T1000 (cell line): Measurements from ENCODE around the gene OR4D2.
"Not testable (repeated sequence)": the region's sequence is repeated elsewhere in the genome, so short reads cannot be mapped to it uniquely, and the experiment has no call there.

Experiments
- DNase-seq: peaks from one replicate; lab custom pipeline; 2025; ENCODE audit warnings: mixed read lengths; lab: John Stamatoyannopoulos, UW

The OR4D2 gene

GRCh38 chr17:58166682-58167081 lies at the start of gene OR4D2:
Gene OR4D2, plus strand, starts transcription at chr17:58166982. Its CDS starts 2,674 bp downstream, at chr17:58169656.
- DNase-seq = no peak

DNA sequence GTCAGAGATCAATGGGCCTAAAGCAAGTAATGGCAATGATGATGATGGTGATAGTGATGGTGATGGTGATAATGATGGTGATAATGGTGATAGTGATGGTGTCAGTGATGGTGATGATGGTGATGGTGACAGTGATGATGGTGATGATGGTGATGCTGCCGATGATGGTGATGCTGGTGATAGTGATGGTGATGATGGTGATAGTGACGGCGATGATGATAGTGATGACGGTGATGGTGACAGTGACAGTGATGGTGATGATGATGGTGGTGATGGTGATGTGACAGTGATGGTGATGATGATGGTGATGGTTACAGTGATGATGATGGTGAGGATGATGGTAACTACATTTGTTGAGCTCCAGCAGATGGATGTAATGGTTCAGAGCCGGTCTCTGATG lies 49.4 kb upstream of the OR4D2 start:
- no peak for DNase-seq

GRCh38 chr17:58119491-58119890 lies 47.3 kb upstream of the OR4D2 start:
- no peak for DNase-seq

GRCh38 chr17:58120195-58120822 lies 46.5 kb upstream of the OR4D2 start:
- peak; percentile 18 for DNase-seq

GRCh38 chr17:58121925-58122324 lies 44.9 kb upstream of the OR4D2 start:
- DNase-seq = no peak

- DNase-seq = no peak
Observed at GRCh38 chr17:58127846-58128245, 38.9 kb upstream of the OR4D2 start.

- DNase-seq = not testable (repeated sequence)
Observed at GRCh38 chr17:58132697-58133096, 34.1 kb upstream of the OR4D2 start.

DNA sequence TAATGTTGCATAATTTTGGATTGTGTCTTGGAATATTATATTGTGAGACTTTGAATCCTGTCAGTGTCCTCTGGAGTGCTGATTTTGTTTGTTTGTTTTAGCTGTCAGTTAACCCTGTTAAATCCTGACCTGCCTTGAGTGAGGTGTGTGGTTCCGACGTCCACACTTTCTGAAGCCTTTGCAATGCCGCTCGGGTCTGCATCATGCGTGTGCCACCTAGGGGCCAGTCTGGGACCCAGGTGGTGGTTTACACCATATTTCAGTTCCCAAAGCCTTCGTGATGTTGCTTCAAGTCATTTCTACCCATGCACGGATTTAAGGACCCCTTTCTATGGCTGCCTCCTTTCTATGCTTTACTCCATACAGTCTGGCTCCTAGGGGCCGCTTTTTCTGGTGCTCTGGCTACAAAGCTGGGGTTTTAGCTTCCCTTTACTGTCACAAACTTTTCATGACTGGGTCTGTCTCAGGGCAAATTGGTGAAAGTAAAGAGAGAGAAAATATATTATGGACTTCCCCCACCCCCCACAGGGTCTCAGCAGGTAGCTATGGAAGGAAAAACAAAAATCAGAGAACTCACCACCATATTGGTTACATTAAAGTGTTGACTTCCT lies 30.0 kb upstream of the OR4D2 start:
- no peak for DNase-seq

DNA sequence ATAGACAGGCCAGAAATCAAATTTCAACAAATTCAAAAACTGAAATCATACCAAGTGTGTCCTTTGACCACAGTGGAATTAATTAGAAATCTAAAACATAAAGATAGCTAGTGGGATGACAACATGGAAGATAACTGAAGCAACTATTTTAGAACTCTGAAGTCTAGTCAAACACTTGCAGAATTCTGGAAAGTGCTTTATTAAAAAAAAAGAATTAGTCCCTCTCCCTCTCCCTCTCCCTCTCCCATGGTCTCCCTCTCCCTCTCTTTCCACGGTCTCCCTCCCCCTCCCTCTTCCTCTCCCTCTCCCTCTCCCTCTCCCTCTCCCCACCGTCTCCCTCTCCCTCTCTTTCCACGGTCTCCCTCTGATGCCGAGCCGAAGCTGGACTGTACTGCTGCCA lies 25.3 kb upstream of the OR4D2 start:
- DNase-seq = no peak

GRCh38 chr17:58143335-58143734 lies 23.4 kb upstream of the OR4D2 start:
- DNase-seq = not testable (repeated sequence)

DNA sequence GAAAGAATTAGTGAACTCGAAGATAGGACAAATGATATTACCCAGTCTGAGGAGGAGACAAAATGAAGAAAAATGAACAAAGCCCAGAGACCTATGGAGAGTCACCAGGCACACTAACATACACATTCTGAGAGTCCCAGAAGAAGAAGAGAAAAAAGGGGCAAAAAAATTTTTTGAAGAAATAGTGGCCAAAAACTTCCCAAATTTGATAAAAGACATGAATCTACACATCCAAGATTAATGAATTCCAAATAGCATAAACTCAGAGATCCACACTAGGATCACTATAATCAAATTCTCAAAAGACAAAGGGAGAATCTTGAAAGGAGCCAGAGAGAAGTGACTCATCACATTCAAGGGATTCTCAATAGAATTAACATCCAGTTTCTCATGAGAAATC lies 22.0 kb upstream of the OR4D2 start:
- DNase-seq = no peak

DNA sequence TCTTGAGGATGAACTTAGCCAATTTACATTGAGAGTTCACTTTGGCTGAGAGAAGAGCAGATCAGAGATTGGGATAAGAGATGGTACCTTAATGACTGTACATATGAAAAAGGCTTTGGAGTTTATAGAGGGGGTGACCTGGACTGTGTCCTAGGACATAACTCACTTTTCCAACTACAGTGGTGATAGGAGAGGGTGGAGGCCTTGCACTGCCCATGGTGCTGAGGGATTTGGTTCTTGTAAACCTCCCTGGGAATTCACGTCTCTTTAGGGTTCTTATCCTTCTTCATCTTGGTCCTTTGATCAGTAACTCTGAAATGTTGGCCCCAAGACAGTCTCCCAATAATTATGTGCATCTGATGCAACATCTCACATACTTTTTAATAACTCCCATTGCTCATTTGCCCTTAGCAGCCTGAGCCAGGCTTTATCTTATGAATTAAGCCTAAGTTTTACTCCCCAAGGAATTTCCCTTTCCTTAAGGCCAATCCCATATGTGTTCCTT lies 18.8 kb upstream of the OR4D2 start, which contains the start of gene OR4D1:
Gene OR4D1, plus strand, starts transcription at position 455 of the 505 bp plus-strand sequence. CDS start 6,770 bp downstream, outside the sequence.
- DNase-seq = no peak

- no peak for DNase-seq
Observed at GRCh38 chr17:58148609-58149008, 18.2 kb upstream of the OR4D2 start.

DNA sequence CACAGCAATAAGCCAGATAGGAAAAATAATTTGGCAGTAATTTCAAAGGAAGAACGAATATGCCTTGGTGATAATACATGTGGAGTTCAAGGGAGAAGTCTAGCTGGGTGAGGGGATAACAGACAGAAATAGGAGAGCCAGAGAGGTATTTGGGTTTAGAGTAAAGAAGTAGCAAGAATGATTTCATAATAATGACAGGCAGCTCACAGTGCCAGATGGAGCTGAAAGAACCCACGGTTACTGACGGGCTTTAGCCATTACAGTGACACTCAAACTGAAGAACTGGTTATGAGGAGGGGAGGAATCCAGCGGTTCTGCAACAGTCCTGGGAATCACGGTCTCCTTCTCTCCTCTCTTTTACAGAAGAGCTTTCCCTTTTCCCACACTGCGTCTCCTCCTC lies 16.4 kb upstream of the OR4D2 start:
- no peak for DNase-seq

DNA sequence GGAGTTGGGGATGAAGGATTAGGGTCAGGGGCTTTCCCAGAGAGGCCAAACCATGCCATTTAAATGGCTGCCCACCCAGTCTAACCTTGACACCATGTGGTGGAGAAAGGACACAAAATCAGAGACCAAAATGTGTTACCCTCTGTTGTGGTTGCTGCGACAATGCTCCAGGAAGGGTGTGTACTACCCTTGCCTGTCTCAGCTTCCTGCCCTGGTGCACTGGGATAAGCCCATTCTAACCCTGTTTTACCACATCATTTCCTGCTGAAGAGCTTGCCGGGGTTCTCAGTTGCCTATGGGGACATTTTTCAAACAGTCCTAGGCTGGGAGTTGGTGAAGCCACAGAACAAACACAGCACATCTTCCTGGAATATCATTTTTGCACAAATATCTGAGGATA lies 13.7 kb upstream of the OR4D2 start:
- no peak for DNase-seq

DNA sequence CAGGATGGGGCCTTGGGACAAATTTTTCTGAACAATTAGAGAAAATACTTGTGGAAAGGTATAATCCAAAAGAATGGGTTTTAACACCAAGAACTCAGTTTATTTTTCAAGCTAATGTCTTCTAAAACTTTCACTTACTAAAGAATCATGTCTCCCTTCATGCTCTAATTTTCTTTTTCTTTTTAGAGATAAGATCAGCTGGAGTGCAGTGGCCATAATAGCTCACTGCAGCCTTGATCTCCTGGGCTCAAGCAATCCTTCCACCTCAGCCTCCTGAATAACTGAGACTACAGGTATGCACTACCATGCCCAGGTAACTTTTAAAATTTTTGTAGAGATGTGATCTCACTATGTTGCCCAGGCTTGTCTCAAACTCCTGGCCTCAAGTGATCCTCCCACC lies 13.1 kb upstream of the OR4D2 start:
- no peak for DNase-seq

DNA sequence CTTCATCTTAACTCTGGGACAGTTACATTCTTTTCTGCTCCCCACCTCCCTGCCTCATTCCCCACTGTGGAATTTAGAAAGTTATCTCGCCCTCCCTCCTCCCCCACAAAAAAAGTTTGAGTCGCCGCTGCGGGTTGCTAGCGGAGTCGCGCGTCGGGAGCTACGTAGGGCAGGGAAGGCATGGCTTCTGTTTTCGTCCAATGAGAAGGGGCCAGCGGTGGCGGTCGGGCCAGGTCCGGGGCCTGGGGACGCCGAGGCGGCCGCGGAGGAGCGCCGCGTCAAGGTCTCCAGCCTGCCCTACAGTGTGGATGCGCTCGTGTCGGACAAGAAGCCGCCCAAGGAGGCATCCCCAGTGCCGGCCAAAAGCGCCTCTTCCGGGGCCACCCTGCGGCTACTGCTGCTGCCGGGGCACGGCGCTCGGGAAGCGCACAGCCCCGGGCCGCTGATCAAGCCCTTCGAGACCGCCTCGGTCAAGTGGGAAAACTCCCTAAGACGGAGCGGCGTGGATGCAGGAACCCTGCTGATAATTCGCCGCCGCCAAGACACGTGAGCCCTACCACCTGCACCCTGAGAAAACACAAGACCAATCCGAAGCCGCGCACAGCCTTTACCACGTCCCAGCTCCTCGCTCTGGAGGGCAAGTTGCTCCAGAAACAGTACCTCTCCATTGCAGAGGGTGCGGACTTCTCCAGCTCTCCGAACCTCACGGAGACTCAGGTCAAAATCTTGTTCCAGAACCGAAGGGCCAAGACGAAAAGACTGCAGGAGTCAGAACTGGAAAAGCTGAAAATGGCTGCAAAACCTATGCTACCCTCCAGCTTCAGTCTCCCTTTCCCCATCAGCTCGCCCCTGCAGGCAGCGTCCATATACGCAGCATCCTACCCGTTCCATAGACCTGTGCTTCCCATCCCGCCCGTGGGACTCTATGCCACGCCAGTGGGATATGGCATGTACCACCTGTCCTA lies 9.7 kb upstream of the OR4D2 start:
- no peak for DNase-seq

- no peak for DNase-seq
Observed at GRCh38 chr17:58158181-58158580, 8.6 kb upstream of the OR4D2 start.

- DNase-seq = no peak
Observed at GRCh38 chr17:58161566-58161965, 5.2 kb upstream of the OR4D2 start.

DNA sequence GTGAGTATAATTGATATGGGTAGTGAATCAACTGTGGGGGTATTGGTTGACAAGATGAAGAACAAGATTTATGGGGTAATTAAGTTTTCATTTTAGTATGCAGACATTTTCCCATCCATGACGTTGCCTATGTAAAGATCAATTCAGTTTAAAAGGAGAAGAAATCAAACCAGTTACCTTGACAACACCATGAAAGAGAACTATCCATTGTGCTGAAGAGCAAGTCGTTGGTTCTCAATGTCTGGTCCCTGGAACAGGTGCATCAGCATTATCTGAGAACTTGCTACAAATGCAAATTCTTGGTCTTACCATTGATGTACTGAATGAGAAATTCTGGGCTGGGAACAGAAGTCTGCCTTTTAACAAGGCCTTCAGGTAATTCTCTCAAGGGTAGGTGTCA lies 801 bp upstream of the OR4D2 start:
- no peak for DNase-seq

- DNase-seq = no peak
Observed at GRCh38 chr17:58170622-58171021, 3.8 kb downstream of the OR4D2 start.

DNA sequence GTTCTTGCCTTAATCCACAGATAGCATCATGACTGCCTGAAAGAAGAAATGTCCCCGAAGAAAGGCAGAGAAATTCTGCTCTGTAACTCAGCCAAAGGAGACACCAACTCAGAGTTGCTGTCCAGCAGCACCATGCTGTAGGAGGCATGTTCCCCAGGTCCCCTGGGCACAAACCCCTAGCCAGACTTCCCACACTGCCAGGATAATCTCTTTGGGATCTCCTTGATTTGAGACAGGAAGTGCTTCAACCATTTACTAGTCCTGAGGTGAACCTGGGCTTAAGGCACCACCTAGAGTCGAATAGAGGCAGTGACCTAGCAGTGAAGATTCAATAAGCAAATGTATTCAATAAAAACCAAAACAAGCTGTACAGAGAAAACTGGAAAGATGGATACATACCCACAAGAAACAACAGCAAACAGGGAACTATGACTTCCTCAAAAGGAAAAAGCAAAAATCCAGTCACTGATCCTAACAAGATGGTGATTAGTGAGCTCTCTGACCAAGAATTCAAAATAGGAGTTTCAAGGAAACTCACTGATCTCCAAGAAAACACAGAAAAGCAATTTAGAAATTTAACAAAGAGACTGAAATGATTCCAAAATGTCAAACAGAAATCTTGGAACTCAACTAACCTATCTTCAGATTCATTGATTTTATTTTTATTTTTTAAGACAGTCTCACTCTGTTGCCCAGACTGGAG lies 5.7 kb downstream of the OR4D2 start:
- DNase-seq = no peak
